Measurements from ENCODE around the gene NSUN6. TPM values are rescaled to one million over a fixed set of nuclear protein-coding genes. Genes with fewer than 3 reads are reported as not detected.

NSUN6 gene
- 6.7 and 6.8 TPM in 2 replicates for polyA plus RNA-seq (2013)

- Histone ChIP-seq H3K79me2 (ENCODE audit: control insufficient read depth, insufficient read depth, low read length, poor library complexity) (peaks cover 2% of the 10 kb centered on the region), H2BK120ac (ENCODE audit: insufficient read depth, low read length, poor library complexity) (peak within 1 kb of the TSS; percentile 41), H3K4me1 (ENCODE audit: control insufficient read depth in 1 of 2, insufficient read depth in 2 of 2, low read length in 2 of 2) (no peaks in the 10 kb centered on the region), H4K8ac (ENCODE audit: low read depth, low read length) (peak within 1 kb of the TSS; percentile 96), H3K9ac (ENCODE audit: low read length) (peak within 1 kb of the TSS; percentile 87), H3K18ac (ENCODE audit: low read length) (peak within 1 kb of the TSS; percentile 16), H3K79me1 (ENCODE audit: low read length) (peaks cover 4% of the 10 kb centered on the region), H4K91ac (ENCODE audit: low read depth, low read length) (peak within 1 kb of the TSS; percentile 72), H3K4ac (ENCODE audit: low read depth, low read length) (peak within 1 kb of the TSS; percentile 11), H2BK12ac (ENCODE audit: low read length) (no peak within 1 kb of the TSS), H2BK5ac (ENCODE audit: low read depth, low read length, poor library complexity) (no peak within 1 kb of the TSS), H2AFZ (ENCODE audit: insufficient read depth, low read length, poor library complexity) (peak within 1 kb of the TSS; percentile 85), H2AK5ac (ENCODE audit: low read length) (no peak within 1 kb of the TSS), H3K4me2 (ENCODE audit: low read length) (peak within 1 kb of the TSS; percentile 82), H3K36me3 (ENCODE audit: control insufficient read depth in 1 of 2, insufficient read depth in 2 of 2, low read length in 2 of 2) (no peaks in the 10 kb centered on the region), H3K14ac (ENCODE audit: low read length) (peak within 1 kb of the TSS; percentile 57), H4K12ac (ENCODE audit: low read depth, low read length) (peak within 1 kb of the TSS; percentile 73), H3K23ac (ENCODE audit: low read length) (no peak within 1 kb of the TSS), H3K4me3 (ENCODE audit: low read depth, low read length) (peak within 1 kb of the TSS; percentile 78), H3K27ac (ENCODE audit: low read depth, low read length) (no peak within 1 kb of the TSS), H3K27me3 (ENCODE audit: insufficient read depth, low read length) (no peaks in the 10 kb centered on the region), H3K9me3 (ENCODE audit: insufficient read depth, low read depth, low read length) (no peaks in the 10 kb centered on the region)
- WGBS (ENCODE audit: extremely low coverage, insufficient coverage, insufficient read length) = no CpG with 5 or more reads among the region's 39 CpGs
- peak; percentile 71 to 77 for DNase-seq
These were observed at the start of gene NSUN6 for GRCh38 chr10:18651324-18652007. TSS of gene NSUN6 (minus strand) at chr10:18651587. CDS start at chr10:18651203, 384 bp downstream.

DNA sequence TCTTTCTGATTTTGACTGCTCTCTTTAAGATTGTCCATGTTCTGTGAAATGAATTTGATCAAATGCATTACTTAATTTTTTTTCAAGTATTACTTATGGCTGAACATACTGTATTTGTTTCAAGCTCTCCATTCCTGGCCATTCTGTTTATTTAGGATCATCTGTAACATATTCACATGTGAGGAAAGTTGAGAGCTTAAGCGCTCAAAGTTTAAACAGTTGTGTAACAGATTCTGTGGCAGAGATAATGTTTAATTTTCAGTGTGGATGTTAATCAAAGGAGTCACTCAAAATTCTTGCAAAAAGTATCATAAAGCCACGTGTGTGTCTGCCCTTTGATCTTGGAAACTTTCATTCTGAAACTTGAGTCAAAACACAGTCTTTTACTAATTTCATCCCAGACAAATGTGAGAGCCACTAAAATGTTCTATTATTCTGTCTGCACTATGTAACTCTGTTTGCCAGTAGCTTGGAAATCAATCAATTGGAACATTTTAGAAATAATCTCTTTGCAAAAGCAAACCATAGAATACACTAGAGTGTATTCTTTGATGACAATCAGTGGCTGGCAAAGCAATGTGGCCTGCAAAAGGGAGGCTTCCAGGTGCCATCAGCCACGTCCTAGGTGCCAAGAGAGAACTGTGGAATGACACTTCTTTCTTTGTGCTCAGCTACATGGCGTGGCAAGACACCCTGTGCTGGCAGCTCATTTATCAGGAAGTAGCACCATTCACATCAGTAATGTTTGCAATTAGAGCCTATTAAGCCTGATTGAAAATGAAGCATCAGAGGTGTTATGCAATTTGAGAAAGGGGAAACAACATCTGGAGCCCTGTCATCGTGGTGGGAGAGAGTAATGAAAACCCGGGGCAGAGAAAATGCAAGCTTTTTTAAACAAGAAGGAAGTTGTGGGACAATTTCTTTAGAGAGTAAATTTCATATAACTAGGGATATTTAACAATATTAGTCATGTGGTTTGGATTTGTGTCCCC lies 48.8 kb upstream of the NSUN6 start:
- Histone ChIP-seq H3K4me1 (ENCODE audit: control insufficient read depth in 1 of 2, insufficient read depth in 2 of 2, low read length in 2 of 2) (no peaks in the 10 kb centered on the region), H3K4ac (ENCODE audit: low read depth, low read length) (no peak overlapping the region), H3K27ac (ENCODE audit: low read depth, low read length) (no peak overlapping the region), H2AFZ (ENCODE audit: insufficient read depth, low read length, poor library complexity) (no peak overlapping the region), H3K79me2 (ENCODE audit: control insufficient read depth, insufficient read depth, low read length, poor library complexity) (no peaks in the 10 kb centered on the region), H4K91ac (ENCODE audit: low read depth, low read length) (no peak overlapping the region), H4K8ac (ENCODE audit: low read depth, low read length) (no peak overlapping the region), H3K4me2 (ENCODE audit: low read length) (no peak overlapping the region), H4K12ac (ENCODE audit: low read depth, low read length) (no peak overlapping the region), H3K23ac (ENCODE audit: low read length) (no peak overlapping the region), H3K9me3 (ENCODE audit: insufficient read depth, low read depth, low read length) (no peaks in the 10 kb centered on the region), H3K14ac (ENCODE audit: low read length) (no peak overlapping the region), H3K18ac (ENCODE audit: low read length) (no peak overlapping the region), H2BK5ac (ENCODE audit: low read depth, low read length, poor library complexity) (no peak overlapping the region), H2AK5ac (ENCODE audit: low read length) (no peak overlapping the region), H3K79me1 (ENCODE audit: low read length) (no peaks in the 10 kb centered on the region), H3K9ac (ENCODE audit: low read length) (no peak overlapping the region), H2BK120ac (ENCODE audit: insufficient read depth, low read length, poor library complexity) (no peak overlapping the region), H2BK12ac (ENCODE audit: low read length) (no peak overlapping the region), H3K27me3 (ENCODE audit: insufficient read depth, low read length) (no peaks in the 10 kb centered on the region), H3K4me3 (ENCODE audit: low read depth, low read length) (no peak overlapping the region), H3K36me3 (ENCODE audit: control insufficient read depth in 1 of 2, insufficient read depth in 2 of 2, low read length in 2 of 2) (no peaks in the 10 kb centered on the region)
- DNase-seq = no peak
- WGBS (ENCODE audit: extremely low coverage, insufficient coverage, insufficient read length) = no CpG with 5 or more reads among the region's 6 CpGs

GRCh38 chr10:18690541-18690940 lies 39.2 kb upstream of the NSUN6 start:
- H4K91ac ChIP-seq (ENCODE audit: low read depth, low read length) = no peak overlapping the region
- WGBS (ENCODE audit: extremely low coverage, insufficient coverage, insufficient read length) = no CpG with 5 or more reads among the region's 6 CpGs
- no peak overlapping the region for H4K8ac ChIP-seq (ENCODE audit: low read depth, low read length)
- no peak overlapping the region for H3K27ac ChIP-seq (ENCODE audit: low read depth, low read length)
- no peaks in the 10 kb centered on the region for H3K4me1 ChIP-seq (ENCODE audit: control insufficient read depth in 1 of 2, insufficient read depth in 2 of 2, low read length in 2 of 2)
- H3K27me3 ChIP-seq (ENCODE audit: insufficient read depth, low read length) = no peaks in the 10 kb centered on the region
- H3K9ac ChIP-seq (ENCODE audit: low read length) = no peak overlapping the region
- no peak overlapping the region for H3K23ac ChIP-seq (ENCODE audit: low read length)
- H3K18ac ChIP-seq (ENCODE audit: low read length) = no peak overlapping the region
- H3K36me3 ChIP-seq (ENCODE audit: control insufficient read depth in 1 of 2, insufficient read depth in 2 of 2, low read length in 2 of 2) = no peaks in the 10 kb centered on the region
- H2AFZ ChIP-seq (ENCODE audit: insufficient read depth, low read length, poor library complexity) = no peak overlapping the region
- H3K4me2 ChIP-seq (ENCODE audit: low read length) = no peak overlapping the region
- H3K4me3 ChIP-seq (ENCODE audit: low read depth, low read length) = no peak overlapping the region
- no peak overlapping the region for H2BK12ac ChIP-seq (ENCODE audit: low read length)
- H4K12ac ChIP-seq (ENCODE audit: low read depth, low read length) = no peak overlapping the region
- no peaks in the 10 kb centered on the region for H3K79me1 ChIP-seq (ENCODE audit: low read length)
- H2BK5ac ChIP-seq (ENCODE audit: low read depth, low read length, poor library complexity) = no peak overlapping the region
- no peak overlapping the region for H2BK120ac ChIP-seq (ENCODE audit: insufficient read depth, low read length, poor library complexity)
- H3K14ac ChIP-seq (ENCODE audit: low read length) = no peak overlapping the region
- no peak overlapping the region for H3K4ac ChIP-seq (ENCODE audit: low read depth, low read length)
- no peaks in the 10 kb centered on the region for H3K9me3 ChIP-seq (ENCODE audit: insufficient read depth, low read depth, low read length)
- no peak overlapping the region for H2AK5ac ChIP-seq (ENCODE audit: low read length)
- peak; percentile 34 to 91 for DNase-seq
- no peaks in the 10 kb centered on the region for H3K79me2 ChIP-seq (ENCODE audit: control insufficient read depth, insufficient read depth, low read length, poor library complexity)

- H3K4me3 ChIP-seq (ENCODE audit: low read depth, low read length) = no peak overlapping the region
- H3K4me2 ChIP-seq (ENCODE audit: low read length) = no peak overlapping the region
- no peak overlapping the region for H2BK120ac ChIP-seq (ENCODE audit: insufficient read depth, low read length, poor library complexity)
- H3K27ac ChIP-seq (ENCODE audit: low read depth, low read length) = no peak overlapping the region
- H3K9me3 ChIP-seq (ENCODE audit: insufficient read depth, low read depth, low read length) = no peaks in the 10 kb centered on the region
- no peaks in the 10 kb centered on the region for H3K79me1 ChIP-seq (ENCODE audit: low read length)
- no CpG with 5 or more reads among the region's 3 CpGs for WGBS (ENCODE audit: extremely low coverage, insufficient coverage, insufficient read length)
- no peaks in the 10 kb centered on the region for H3K4me1 ChIP-seq (ENCODE audit: control insufficient read depth in 1 of 2, insufficient read depth in 2 of 2, low read length in 2 of 2)
- no peaks in the 10 kb centered on the region for H3K79me2 ChIP-seq (ENCODE audit: control insufficient read depth, insufficient read depth, low read length, poor library complexity)
- H3K4ac ChIP-seq (ENCODE audit: low read depth, low read length) = no peak overlapping the region
- H3K9ac ChIP-seq (ENCODE audit: low read length) = no peak overlapping the region
- no peak overlapping the region for H3K23ac ChIP-seq (ENCODE audit: low read length)
- H4K12ac ChIP-seq (ENCODE audit: low read depth, low read length) = no peak overlapping the region
- DNase-seq = peak in 1 of 2 donors; percentile 66
- H4K91ac ChIP-seq (ENCODE audit: low read depth, low read length) = no peak overlapping the region
- H3K36me3 ChIP-seq (ENCODE audit: control insufficient read depth in 1 of 2, insufficient read depth in 2 of 2, low read length in 2 of 2) = no peaks in the 10 kb centered on the region
- H2BK5ac ChIP-seq (ENCODE audit: low read depth, low read length, poor library complexity) = no peak overlapping the region
- H3K18ac ChIP-seq (ENCODE audit: low read length) = no peak overlapping the region
- H3K27me3 ChIP-seq (ENCODE audit: insufficient read depth, low read length) = no peaks in the 10 kb centered on the region
- no peak overlapping the region for H2BK12ac ChIP-seq (ENCODE audit: low read length)
- no peak overlapping the region for H3K14ac ChIP-seq (ENCODE audit: low read length)
- H2AK5ac ChIP-seq (ENCODE audit: low read length) = no peak overlapping the region
- H4K8ac ChIP-seq (ENCODE audit: low read depth, low read length) = no peak overlapping the region
- H2AFZ ChIP-seq (ENCODE audit: insufficient read depth, low read length, poor library complexity) = no peak overlapping the region
These were observed 38.1 kb upstream of the NSUN6 start for GRCh38 chr10:18689498-18689897.
